Measurements from ENCODE around the gene DEK. TPM values are rescaled to one million over a fixed set of nuclear protein-coding genes. Genes with fewer than 3 reads are reported as not detected.

The DEK gene
- total and polyA plus RNA-seq, 2 of the 13 experiments (the other 11 are each of a cell fraction or from before 2014, with no cell fraction given), result 53.2 to 276 TPM

DNA sequence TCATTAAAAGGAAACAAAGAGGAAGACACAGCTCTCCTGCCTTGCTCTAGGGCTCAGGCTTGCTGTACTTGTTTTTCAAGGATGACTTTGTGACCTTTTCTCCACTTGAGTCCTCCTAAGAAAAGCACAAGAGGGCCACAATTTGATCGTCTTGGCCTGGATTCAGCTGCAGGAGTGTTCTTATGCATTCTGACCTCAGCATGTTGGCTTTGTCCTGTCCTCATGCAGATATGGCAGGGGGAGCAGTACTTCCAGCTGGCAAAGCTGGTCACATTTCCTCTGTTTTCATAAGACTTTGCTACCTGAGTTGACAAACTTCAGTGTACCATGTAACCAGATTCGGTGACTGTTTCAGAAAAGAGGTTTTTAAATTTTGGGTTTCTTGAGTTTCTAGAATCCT lies 78.3 kb downstream of the DEK start:
- no peak overlapping the region for H3K9ac ChIP-seq (ENCODE audit: insufficient read depth, low read depth, low read length)
- no TSS peak for BruUV-seq (replicated peaks)
- no peaks in the 10 kb centered on the region for H3K79me2 ChIP-seq (ENCODE audit: insufficient read depth, low read length)
- H3K4me2 ChIP-seq (ENCODE audit: low read depth, low read length), result no peak overlapping the region
- ATAC-seq (no peak), DNase-seq (ENCODE audit: low spot score) (no peak), FAIRE-seq (no peak)
- 90% methylated on average over 2 of the region's 2 CpGs for WGBS (ENCODE audit: low lambda C conversion rate)
- in situ Hi-C loops (cut with HindIII; ENCODE audit: extremely low pct_ligation_motif_present, low pct_unique_long_range_greater_than_20kb), result no loop called here
- no peaks in the 10 kb centered on the region for H3K27me3 ChIP-seq (ENCODE audit: control insufficient read depth in 1 of 2, insufficient read depth in 2 of 2, low read length in 2 of 2)
- no peak overlapping the region for H3K27ac ChIP-seq (ENCODE audit: extremely low read length, insufficient read depth, low read length)
- POLR2A ChIA-PET, result no interaction called here
- TF ChIP-seq SPEN (CRISPR knock-in tag; IDR thresholded peaks at IDR 0.05; ENCODE audit: low read depth) (no peak), SMARCC2 (IDR thresholded peaks at IDR 0.05) (no peak), KDM3A (CRISPR knock-in tag; IDR thresholded peaks at IDR 0.05; ENCODE audit: low read depth) (no peak), ZNF674 (CRISPR knock-in tag; IDR thresholded peaks at IDR 0.05; ENCODE audit: low read depth) (no peak), SCMH1 (CRISPR knock-in tag; IDR thresholded peaks at IDR 0.05; ENCODE audit: borderline replicate concordance) (no peak), DPF2 (CRISPR knock-in tag; IDR thresholded peaks at IDR 0.05; ENCODE audit: borderline replicate concordance, low read depth) (no peak), ZFP62 (CRISPR knock-in tag; IDR thresholded peaks at IDR 0.05) (no peak), SNAPC2 (CRISPR knock-in tag; IDR thresholded peaks at IDR 0.05) (no peak), SMAD3 (CRISPR knock-in tag; IDR thresholded peaks at IDR 0.05) (no peak), DMAP1 (CRISPR knock-in tag; IDR thresholded peaks at IDR 0.05) (no peak), ZMAT3 (CRISPR knock-in tag; conservative IDR thresholded peaks at IDR 0.05) (no peak), NFYC (CRISPR knock-in tag; IDR thresholded peaks at IDR 0.05) (no peak), NFYB (CRISPR knock-in tag; IDR thresholded peaks at IDR 0.05) (no peak), NFATC3 (CRISPR knock-in tag; IDR thresholded peaks at IDR 0.05) (no peak)
- TF ChIP-seq, protein P1, sequence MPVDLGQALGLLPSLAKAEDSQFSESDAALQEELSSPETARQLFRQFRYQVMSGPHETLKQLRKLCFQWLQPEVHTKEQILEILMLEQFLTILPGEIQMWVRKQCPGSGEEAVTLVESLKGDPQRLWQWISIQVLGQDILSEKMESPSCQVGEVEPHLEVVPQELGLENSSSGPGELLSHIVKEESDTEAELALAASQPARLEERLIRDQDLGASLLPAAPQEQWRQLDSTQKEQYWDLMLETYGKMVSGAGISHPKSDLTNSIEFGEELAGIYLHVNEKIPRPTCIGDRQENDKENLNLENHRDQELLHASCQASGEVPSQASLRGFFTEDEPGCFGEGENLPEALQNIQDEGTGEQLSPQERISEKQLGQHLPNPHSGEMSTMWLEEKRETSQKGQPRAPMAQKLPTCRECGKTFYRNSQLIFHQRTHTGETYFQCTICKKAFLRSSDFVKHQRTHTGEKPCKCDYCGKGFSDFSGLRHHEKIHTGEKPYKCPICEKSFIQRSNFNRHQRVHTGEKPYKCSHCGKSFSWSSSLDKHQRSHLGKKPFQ (CRISPR knock-in tag; IDR thresholded peaks at IDR 0.05; ENCODE audit: insufficient replicate concordance), result no peak
- TF ChIP-seq, protein P2, sequence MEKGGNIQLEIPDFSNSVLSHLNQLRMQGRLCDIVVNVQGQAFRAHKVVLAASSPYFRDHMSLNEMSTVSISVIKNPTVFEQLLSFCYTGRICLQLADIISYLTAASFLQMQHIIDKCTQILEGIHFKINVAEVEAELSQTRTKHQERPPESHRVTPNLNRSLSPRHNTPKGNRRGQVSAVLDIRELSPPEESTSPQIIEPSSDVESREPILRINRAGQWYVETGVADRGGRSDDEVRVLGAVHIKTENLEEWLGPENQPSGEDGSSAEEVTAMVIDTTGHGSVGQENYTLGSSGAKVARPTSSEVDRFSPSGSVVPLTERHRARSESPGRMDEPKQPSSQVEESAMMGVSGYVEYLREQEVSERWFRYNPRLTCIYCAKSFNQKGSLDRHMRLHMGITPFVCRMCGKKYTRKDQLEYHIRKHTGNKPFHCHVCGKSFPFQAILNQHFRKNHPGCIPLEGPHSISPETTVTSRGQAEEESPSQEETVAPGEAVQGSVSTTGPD (CRISPR knock-in tag; IDR thresholded peaks at IDR 0.05), result no peak
- no peak overlapping the region for H3K4me3 ChIP-seq (replicated peaks in 1 of 3; ENCODE audit: insufficient read depth in 1 of 3, low read depth in 2 of 3, low read length in 3 of 3)
- no peaks in the 10 kb centered on the region for H3K9me3 ChIP-seq (ENCODE audit: low read length)
- H2AFZ ChIP-seq (ENCODE audit: low read length), result no peak overlapping the region
- no peaks in the 10 kb centered on the region for H4K20me1 ChIP-seq (ENCODE audit: insufficient read depth, low read length)
- CTCF ChIA-PET (ENCODE audit: low intra/inter-chr PET ratio, low total read pairs), result no interaction called here
- intact Hi-C loops (cut with micrococcal nuclease; ENCODE audit: unreplicated experiment), result no loop called here
- H3K4me1 ChIP-seq (ENCODE audit: insufficient read depth, low read length), result no peaks in the 10 kb centered on the region
- H3K36me3 ChIP-seq (replicated peaks in 1 of 2; ENCODE audit: control insufficient read depth in 1 of 2, insufficient read depth in 2 of 2, low read length in 2 of 2), result peaks cover 0 to 4% of the 10 kb centered on the region in 2 experiments; a peak in 1 of 5 replicates
